ENCODE results near the gene ZXDC. TPM values are rescaled to one million over a fixed set of nuclear protein-coding genes. Genes with fewer than 3 reads are reported as not detected.

Gene ZXDC
- total RNA-seq, 1 experiment from 2014 or later, result 37.2 TPM

- ChIA-PET POLR2A (no interaction called here), CTCF (interaction anchor here (0.6 to 2.2 kb wide), 4 partner anchors 198 to 1149 kb away, joined by 3 to 10 read pairs (median 4); no protein-coding TSS in a partner anchor)
- no peaks in the 10 kb centered on the region for H3K4me1 Mint-ChIP-seq (ENCODE audit: insufficient read depth, unreplicated experiment)
- H3K36me3 Mint-ChIP-seq (ENCODE audit: insufficient read depth, unreplicated experiment), result no peaks in the 10 kb centered on the region
- no peaks in the 10 kb centered on the region for H3K9me3 Mint-ChIP-seq (ENCODE audit: unreplicated experiment)
- no peak for DNase-seq (ENCODE audit: unreplicated experiment)
- peaks cover 5% of the 10 kb centered on the region for H3K27me3 Mint-ChIP-seq (ENCODE audit: insufficient read depth, unreplicated experiment)
- intact Hi-C loops (cut with micrococcal nuclease), result no loop called here
- TF ChIP-seq CTCF (IDR thresholded peaks at IDR 0.05; ENCODE audit: unreplicated experiment), result no peak
- H3K27ac Mint-ChIP-seq (ENCODE audit: low read depth, unreplicated experiment), result no peak overlapping the region
- no TSS peak for BruUV-seq (replicated peaks)
- no peak overlapping the region for H3K4me3 Mint-ChIP-seq (ENCODE audit: unreplicated experiment)
These were observed 79.7 kb downstream of the ZXDC start for GRCh38 chr3:126395846-126396513.

GRCh38 chr3:126394977-126395321, 80.7 kb downstream of the ZXDC start:
- CTCF ChIA-PET, result interaction anchor here (1.1 to 2.2 kb wide), 2 partner anchors 197 to 261 kb away, joined by 4 to 12 read pairs; no protein-coding TSS in a partner anchor
- Mint-ChIP-seq H3K27me3 (ENCODE audit: insufficient read depth, unreplicated experiment) (peaks cover 7% of the 10 kb centered on the region), H3K4me3 (ENCODE audit: unreplicated experiment) (no peak overlapping the region), H3K36me3 (ENCODE audit: insufficient read depth, unreplicated experiment) (no peaks in the 10 kb centered on the region), H3K4me1 (ENCODE audit: insufficient read depth, unreplicated experiment) (no peaks in the 10 kb centered on the region), H3K9me3 (ENCODE audit: unreplicated experiment) (no peaks in the 10 kb centered on the region), H3K27ac (ENCODE audit: low read depth, unreplicated experiment) (no peak overlapping the region)
- TF ChIP-seq CTCF (IDR thresholded peaks at IDR 0.05; ENCODE audit: unreplicated experiment), result no peak
- no peak for DNase-seq (ENCODE audit: unreplicated experiment)
- no TSS peak for BruUV-seq (replicated peaks)
- intact Hi-C loops (cut with micrococcal nuclease), result no loop called here
- POLR2A ChIA-PET, result no interaction called here

- CTCF ChIA-PET, result interaction anchor here (2.2 kb wide), 1 partner anchor 260 kb away, joined by 12 read pairs; no protein-coding TSS in a partner anchor
- intact Hi-C loops (cut with micrococcal nuclease), result no loop called here
- no peak for TF ChIP-seq CTCF (IDR thresholded peaks at IDR 0.05; ENCODE audit: unreplicated experiment)
- no peak within 1 kb of the TSS for H3K4me3 Mint-ChIP-seq (ENCODE audit: unreplicated experiment)
- no peaks in the 10 kb centered on the region for H3K36me3 Mint-ChIP-seq (ENCODE audit: insufficient read depth, unreplicated experiment)
- H3K27ac Mint-ChIP-seq (ENCODE audit: low read depth, unreplicated experiment), result no peak within 1 kb of the TSS
- BruUV-seq (replicated peaks), result no TSS peak
- POLR2A ChIA-PET, result no interaction called here
- DNase-seq (ENCODE audit: unreplicated experiment), result no peak
- H3K4me1 Mint-ChIP-seq (ENCODE audit: insufficient read depth, unreplicated experiment), result peaks cover 5% of the 10 kb centered on the region
- peaks cover 7% of the 10 kb centered on the region for H3K27me3 Mint-ChIP-seq (ENCODE audit: insufficient read depth, unreplicated experiment)
- H3K9me3 Mint-ChIP-seq (ENCODE audit: unreplicated experiment), result no peaks in the 10 kb centered on the region
These were observed 81.3 kb downstream of the ZXDC start, which contains the start of gene CFAP100 for GRCh38 chr3:126394179-126394976. CFAP100 (plus strand) TSS chr3:126394909; CDS start chr3:126396001, 1,092 bp downstream.

- intact Hi-C loops (cut with micrococcal nuclease), result no loop called here
- BruUV-seq (replicated peaks), result no TSS peak
- POLR2A ChIA-PET, result no interaction called here
- no peak for TF ChIP-seq CTCF (IDR thresholded peaks at IDR 0.05; ENCODE audit: unreplicated experiment)
- Mint-ChIP-seq H3K27ac (ENCODE audit: low read depth, unreplicated experiment) (no peak overlapping the region), H3K4me1 (ENCODE audit: insufficient read depth, unreplicated experiment) (peaks cover 7% of the 10 kb centered on the region), H3K36me3 (ENCODE audit: insufficient read depth, unreplicated experiment) (no peaks in the 10 kb centered on the region), H3K27me3 (ENCODE audit: insufficient read depth, unreplicated experiment) (peaks cover 7% of the 10 kb centered on the region), H3K9me3 (ENCODE audit: unreplicated experiment) (no peaks in the 10 kb centered on the region), H3K4me3 (ENCODE audit: unreplicated experiment) (no peak overlapping the region)
- CTCF ChIA-PET, result interaction anchor here (0.9 to 2.2 kb wide), 3 partner anchors 148 to 473 kb away, joined by 5 to 12 read pairs (median 5); no protein-coding TSS in a partner anchor
- DNase-seq (ENCODE audit: unreplicated experiment), result no peak
These were observed 82.1 kb downstream of the ZXDC start for GRCh38 chr3:126393563-126393962.

All from MCF 10A (cell line).